Measurements from ENCODE around the gene COASY. TPM values are rescaled to one million over a fixed set of nuclear protein-coding genes. Genes with fewer than 3 reads are reported as not detected.
"Not testable (repeated sequence)": the region's sequence is repeated elsewhere in the genome, so short reads cannot be mapped to it uniquely, and the experiment has no call there.

Gene COASY
- total RNA-seq, 1 donor from 2014 or later = 52.0 TPM

- DNase-seq (ENCODE audit: low read depth) = no peak
- peaks cover 2% of the 10 kb centered on the region for H3K27me3 Mint-ChIP-seq (ENCODE audit: low read depth, unreplicated experiment)
- TF ChIP-seq CTCF (IDR thresholded peaks at IDR 0.05; ENCODE audit: insufficient read depth, low read depth, low read length) = no peak
- no peak for TF ChIP-seq EZH2 (IDR thresholded peaks at IDR 0.05; ENCODE audit: insufficient read depth, low read length)
- Histone ChIP-seq H3K9me3 (ENCODE audit: insufficient read depth, low read depth, low read length) (no peaks in the 10 kb centered on the region), H3K36me3 (ENCODE audit: insufficient read depth, low read length) (no peaks in the 10 kb centered on the region), H3K79me2 (ENCODE audit: insufficient read depth, low read length) (peaks cover 15% of the 10 kb centered on the region), H3K9ac (ENCODE audit: low read length) (no peak overlapping the region), H3K4me3 (ENCODE audit: insufficient read depth, low read depth, low read length) (no peak overlapping the region), H2AFZ (ENCODE audit: low read depth, low read length) (no peak overlapping the region), H3K27ac (ENCODE audit: low read depth, low read length) (no peak overlapping the region), H3K27me3 (ENCODE audit: insufficient read depth, low read length) (no peaks in the 10 kb centered on the region), H4K20me1 (ENCODE audit: insufficient read depth, low read length) (peaks cover 9% of the 10 kb centered on the region), H3K4me1 (ENCODE audit: insufficient read depth, low read length) (peaks cover 8% of the 10 kb centered on the region), H3K4me2 (ENCODE audit: low read length) (peak overlapping the region; percentile 78)
- H3K36me3 Mint-ChIP-seq (ENCODE audit: low read depth, unreplicated experiment) = peaks cover 2% of the 10 kb centered on the region
- no peaks in the 10 kb centered on the region for H3K9me3 Mint-ChIP-seq (ENCODE audit: unreplicated experiment)
- H3K4me1 Mint-ChIP-seq (ENCODE audit: low read depth, unreplicated experiment) = peaks cover 6% of the 10 kb centered on the region
- H3K27ac Mint-ChIP-seq (ENCODE audit: unreplicated experiment) = peak overlapping the region; percentile 41
- no peak for FAIRE-seq
- peak overlapping the region; percentile 50 for H3K4me3 Mint-ChIP-seq (ENCODE audit: unreplicated experiment)
Measured at GRCh38 chr17:42548993-42549755, 12.8 kb upstream of the COASY start.

GRCh38 chr17:42552736-42553135 is 9.2 kb upstream of the COASY start, which contains the start of gene HSD17B1:
TSS of gene HSD17B1 (plus strand) at chr17:42552923. CDS start at chr17:42552934, 11 bp downstream.
- not testable (repeated sequence) for H3K27me3 Mint-ChIP-seq (ENCODE audit: low read depth, unreplicated experiment); H3K27ac Mint-ChIP-seq (ENCODE audit: unreplicated experiment); H3K36me3 Mint-ChIP-seq (ENCODE audit: low read depth, unreplicated experiment); DNase-seq (ENCODE audit: low read depth); H3K9me3 ChIP-seq (ENCODE audit: insufficient read depth, low read depth, low read length); FAIRE-seq; H2AFZ ChIP-seq (ENCODE audit: low read depth, low read length); H3K9me3 Mint-ChIP-seq (ENCODE audit: unreplicated experiment); H3K27me3 ChIP-seq (ENCODE audit: insufficient read depth, low read length); H4K20me1 ChIP-seq (ENCODE audit: insufficient read depth, low read length); H3K27ac ChIP-seq (ENCODE audit: low read depth, low read length); H3K36me3 ChIP-seq (ENCODE audit: insufficient read depth, low read length)
- Histone ChIP-seq H3K4me3 (ENCODE audit: insufficient read depth, low read depth, low read length) (peak within 1 kb of the TSS; percentile 69), H3K4me1 (ENCODE audit: insufficient read depth, low read length) (peaks cover 16% of the 10 kb centered on the region), H3K79me2 (ENCODE audit: insufficient read depth, low read length) (peaks cover 27% of the 10 kb centered on the region), H3K4me2 (ENCODE audit: low read length) (peak within 1 kb of the TSS; percentile 91), H3K9ac (ENCODE audit: low read length) (peak within 1 kb of the TSS; percentile 92)
- peaks cover 12% of the 10 kb centered on the region for H3K4me1 Mint-ChIP-seq (ENCODE audit: low read depth, unreplicated experiment)
- peak within 1 kb of the TSS; percentile 91 for H3K4me3 Mint-ChIP-seq (ENCODE audit: unreplicated experiment)

- Histone ChIP-seq H3K9ac (ENCODE audit: low read length) (peak overlapping the region; percentile 92), H3K36me3 (ENCODE audit: insufficient read depth, low read length) (no peaks in the 10 kb centered on the region), H3K4me2 (ENCODE audit: low read length) (peak overlapping the region; percentile 91), H3K79me2 (ENCODE audit: insufficient read depth, low read length) (peaks cover 27% of the 10 kb centered on the region), H2AFZ (ENCODE audit: low read depth, low read length) (no peak overlapping the region), H3K9me3 (ENCODE audit: insufficient read depth, low read depth, low read length) (no peaks in the 10 kb centered on the region), H3K27ac (ENCODE audit: low read depth, low read length) (no peak overlapping the region), H3K27me3 (ENCODE audit: insufficient read depth, low read length) (no peaks in the 10 kb centered on the region), H3K4me3 (ENCODE audit: insufficient read depth, low read depth, low read length) (peak overlapping the region; percentile 69), H3K4me1 (ENCODE audit: insufficient read depth, low read length) (peaks cover 16% of the 10 kb centered on the region), H4K20me1 (ENCODE audit: insufficient read depth, low read length) (peaks cover 9% of the 10 kb centered on the region)
- Mint-ChIP-seq H3K27me3 (ENCODE audit: low read depth, unreplicated experiment) (no peaks in the 10 kb centered on the region), H3K36me3 (ENCODE audit: low read depth, unreplicated experiment) (peaks cover 2% of the 10 kb centered on the region), H3K4me1 (ENCODE audit: low read depth, unreplicated experiment) (peaks cover 12% of the 10 kb centered on the region), H3K9me3 (ENCODE audit: unreplicated experiment) (no peaks in the 10 kb centered on the region), H3K27ac (ENCODE audit: unreplicated experiment) (no peak overlapping the region), H3K4me3 (ENCODE audit: unreplicated experiment) (peak overlapping the region; percentile 91)
- DNase-seq (ENCODE audit: low read depth) = peak; percentile 43
- TF ChIP-seq EZH2 (IDR thresholded peaks at IDR 0.05; ENCODE audit: insufficient read depth, low read length) = no peak
- no peak for TF ChIP-seq CTCF (IDR thresholded peaks at IDR 0.05; ENCODE audit: insufficient read depth, low read depth, low read length)
- FAIRE-seq = no peak
Measured at GRCh38 chr17:42553161-42553818, 8.7 kb upstream of the COASY start.

Measured in astrocyte (in vitro differentiated cells and primary cell).